Testis (tissue), 2 donors: ENCODE measurements around the gene NOL4L.

Experiments used
- CTCF ChIP-seq, 3 experiments: fragments of 450-650 bp in 2 of 3; fragments of 200-600 bp in 1 of 3; sonication (generic) in 1 of 3; IDR thresholded peaks; one replicate each; pipeline ENCODE4 v1.5.1; 2016 to 2019; ENCODE audit warnings: antibody characterized with exemption in 3 of 3, mild to moderate bottlenecking in 2 of 3, moderate library complexity in 1 of 3
- POLR2A ChIP-seq: fragments of 450-650 bp; IDR thresholded peaks from one replicate; pipeline ENCODE4 v1.6.1; 2017; ENCODE audit warnings: antibody characterized with exemption, mild to moderate bottlenecking, moderate library complexity

DNA sequence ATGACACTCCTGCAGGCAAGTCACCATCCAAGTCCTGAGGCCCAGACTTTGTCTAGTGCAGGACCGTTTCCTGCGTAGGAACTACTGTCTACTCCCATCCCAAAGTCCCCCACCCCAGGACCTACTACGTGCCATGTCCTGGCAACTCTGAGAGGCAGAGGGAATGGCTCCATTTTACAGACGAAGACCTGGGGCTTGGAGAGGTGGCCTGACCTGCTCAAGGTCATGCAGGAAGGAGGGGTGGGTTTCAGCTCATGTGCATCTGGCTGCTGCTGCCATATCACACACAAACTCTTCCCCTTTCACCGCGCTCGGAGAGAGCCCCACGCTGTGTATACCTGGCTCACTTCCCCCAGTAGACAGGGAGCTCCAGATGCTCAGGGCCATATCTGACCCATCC, 1.2 kb upstream of the NOL4L start:
- no peak for TF ChIP-seq CTCF (IDR thresholded peaks at IDR 0.05)
- TF ChIP-seq POLR2A = no peak
